Spinal cord (tissue), 10 donors: ENCODE measurements around the gene FMO5. TPM values are rescaled to one million over a fixed set of nuclear protein-coding genes. Genes with fewer than 3 reads are reported as not detected.
"Not testable (repeated sequence)": the region's sequence is repeated elsewhere in the genome, so short reads cannot be mapped to it uniquely, and the experiment has no call there.

Experiments
- DNase-seq, 6 donors: peaks; one replicate each; pipeline versions ENCODE4 v3.0.0 to v3.0.0-alpha.2; 2013 to 2015; ENCODE audit warnings: low spot score in 6 of 6, low read depth in 4 of 6
- H3K27ac ChIP-seq: one replicate; pipeline ENCODE4 v1.5.1; 2013; ENCODE audit warnings: low read depth, low read length, control low read depth
- H3K27me3 ChIP-seq: one replicate; pipeline ENCODE4 v1.6.1; 2013; ENCODE audit warnings: low read length; ENCODE audit not compliant: control insufficient read depth, insufficient read depth
- H3K36me3 ChIP-seq: one replicate; pipeline ENCODE4 v1.6.1; 2013; ENCODE audit warnings: low read length; ENCODE audit not compliant: control insufficient read depth, insufficient read depth
- H3K4me1 ChIP-seq: one replicate; pipeline ENCODE4 v1.6.1; 2013; ENCODE audit warnings: low read length; ENCODE audit not compliant: control insufficient read depth, insufficient read depth
- H3K4me3 ChIP-seq: one replicate; pipeline ENCODE4 v1.5.1; 2013; ENCODE audit warnings: low read depth, low read length, control low read depth
- H3K9me3 ChIP-seq: one replicate; pipeline ENCODE4 v1.6.1; 2013; ENCODE audit warnings: low read length; ENCODE audit not compliant: control insufficient read depth, insufficient read depth
- WGBS: methylation state at CpG from one replicate; pipeline ENCODE4 v1.1.5; 2013; ENCODE audit warnings: missing lambda C conversion rate; ENCODE audit not compliant: insufficient coverage; 5-methylcytosine and 5-hydroxymethylcytosine counted together
- polyA plus RNA-seq, 2 donors: library from polyadenylated mRNA; unstranded; fragments of 120-200 nt; gene quantifications; one replicate each; pipeline ENCODE4 v1.2.1, GENCODE V29; 2013; ENCODE audit not compliant: insufficient read length in 2 of 2
- total RNA-seq, 2 donors: library from RNA; depleted of rRNA in 1 of 2; stranded (reverse); fragments of 120-200 nt in 1 of 2; fragments of >200 nt in 1 of 2; gene quantifications; one replicate each; pipeline versions ENCODE4 v1.2.3 to v1.2.4, GENCODE V29; 2013 to 2014
- donor health status: healthy.

FMO5 gene
- total and polyA plus RNA-seq, 4 donors, result 2.5 to 5.0 (median 3.9) TPM

- no peaks in the 10 kb centered on the region for H3K36me3 ChIP-seq
- DNase-seq, result peak in 1 of 6 donors; percentile 28
- WGBS, result no CpG with 5 or more reads among the region's 3 CpGs
Observed at GRCh38 chr1:147209825-147210821, 15.0 kb downstream of the FMO5 start.

GRCh38 chr1:147208619-147209018 lies 16.5 kb downstream of the FMO5 start:
- H3K36me3 ChIP-seq, result no peaks in the 10 kb centered on the region
- no peak overlapping the region for H3K4me3 ChIP-seq
- no peaks in the 10 kb centered on the region for H3K9me3 ChIP-seq
- no peak for DNase-seq
- WGBS, result 96% methylated on average over 4 of the region's 7 CpGs
- H3K27me3 ChIP-seq, result no peaks in the 10 kb centered on the region
- no peaks in the 10 kb centered on the region for H3K4me1 ChIP-seq
- no peak overlapping the region for H3K27ac ChIP-seq

More at GRCh38 chr1:147209825-147210821, 15.0 kb downstream of the FMO5 start:
- Histone ChIP-seq H3K27ac (no peak overlapping the region), H3K27me3 (no peaks in the 10 kb centered on the region), H3K4me1 (no peaks in the 10 kb centered on the region), H3K4me3 (no peak overlapping the region), H3K9me3 (no peaks in the 10 kb centered on the region)

GRCh38 chr1:147207192-147207591 lies 17.9 kb downstream of the FMO5 start:
- no peak for DNase-seq
- H3K9me3 ChIP-seq, result no peaks in the 10 kb centered on the region
- H3K27ac ChIP-seq, result no peak overlapping the region
- H3K36me3 ChIP-seq, result no peaks in the 10 kb centered on the region
- H3K27me3 ChIP-seq, result no peaks in the 10 kb centered on the region
- H3K4me3 ChIP-seq, result no peak overlapping the region
- WGBS, result no CpG with 5 or more reads among the region's 1 CpG
- no peaks in the 10 kb centered on the region for H3K4me1 ChIP-seq

- no peaks in the 10 kb centered on the region for H3K36me3 ChIP-seq
- no peak for DNase-seq
- no peak overlapping the region for H3K4me3 ChIP-seq
- no peak overlapping the region for H3K27ac ChIP-seq
- no peaks in the 10 kb centered on the region for H3K27me3 ChIP-seq
- WGBS, result 70% methylated on average over 2 of the region's 3 CpGs
- H3K4me1 ChIP-seq, result no peaks in the 10 kb centered on the region
- H3K9me3 ChIP-seq, result no peaks in the 10 kb centered on the region
Observed at GRCh38 chr1:147204080-147204479, 21.1 kb downstream of the FMO5 start.

- Histone ChIP-seq H3K27ac (no peak overlapping the region), H3K27me3 (no peaks in the 10 kb centered on the region), H3K9me3 (no peaks in the 10 kb centered on the region), H3K4me3 (no peak overlapping the region), H3K4me1 (no peaks in the 10 kb centered on the region), H3K36me3 (no peaks in the 10 kb centered on the region)
- DNase-seq, result no peak
- 80% methylated on average over 1 of the region's 2 CpGs for WGBS
Observed at GRCh38 chr1:147202576-147202975, 22.6 kb downstream of the FMO5 start.

GRCh38 chr1:147201786-147202185 lies 23.4 kb downstream of the FMO5 start:
- WGBS, result no CpG with 5 or more reads among the region's 1 CpG
- no peaks in the 10 kb centered on the region for H3K36me3 ChIP-seq
- DNase-seq, result no peak

GRCh38 chr1:147201276-147201675 lies 23.9 kb downstream of the FMO5 start:
- Histone ChIP-seq H3K36me3 (no peaks in the 10 kb centered on the region), H3K27ac (no peak overlapping the region), H3K27me3 (no peaks in the 10 kb centered on the region), H3K9me3 (no peaks in the 10 kb centered on the region), H3K4me3 (no peak overlapping the region), H3K4me1 (no peaks in the 10 kb centered on the region)
- DNase-seq, result no peak
- WGBS, result 90% methylated on average over 2 of the region's 4 CpGs

More at GRCh38 chr1:147201786-147202185, 23.4 kb downstream of the FMO5 start:
- no peak overlapping the region for H3K27ac ChIP-seq
- no peaks in the 10 kb centered on the region for H3K27me3 ChIP-seq
- no peak overlapping the region for H3K4me3 ChIP-seq
- no peaks in the 10 kb centered on the region for H3K4me1 ChIP-seq
- H3K9me3 ChIP-seq, result no peaks in the 10 kb centered on the region

- H3K27me3 ChIP-seq, H3K4me3 ChIP-seq, H3K4me1 ChIP-seq, H3K27ac ChIP-seq, DNase-seq, H3K9me3 ChIP-seq, H3K36me3 ChIP-seq: not testable (repeated sequence)
- WGBS, result 76% methylated on average over 2 of the region's 3 CpGs
Observed at GRCh38 chr1:147197324-147197723, 27.8 kb downstream of the FMO5 start.

GRCh38 chr1:147189514-147189913 lies 35.6 kb downstream of the FMO5 start:
- H3K27me3 ChIP-seq, result no peaks in the 10 kb centered on the region
- H3K9me3 ChIP-seq, result no peaks in the 10 kb centered on the region
- no peak for DNase-seq
- H3K27ac ChIP-seq, result no peak overlapping the region
- no peaks in the 10 kb centered on the region for H3K4me1 ChIP-seq
- no peaks in the 10 kb centered on the region for H3K36me3 ChIP-seq
- WGBS, result 55% methylated on average over 2 of the region's 2 CpGs
- H3K4me3 ChIP-seq, result no peak overlapping the region

- H3K9me3 ChIP-seq, result no peaks in the 10 kb centered on the region
- no peaks in the 10 kb centered on the region for H3K4me1 ChIP-seq
- DNase-seq, result no peak
- no peak overlapping the region for H3K4me3 ChIP-seq
- no CpG with 5 or more reads among the region's 2 CpGs for WGBS
- H3K27ac ChIP-seq, result no peak overlapping the region
- H3K36me3 ChIP-seq, result no peaks in the 10 kb centered on the region
- H3K27me3 ChIP-seq, result no peaks in the 10 kb centered on the region
Observed at GRCh38 chr1:147185432-147185831, 39.7 kb downstream of the FMO5 start.
